GM18867 (cell line): Measurements from ENCODE around the gene NDUFC1.
"Not testable (repeated sequence)": the region's sequence is repeated elsewhere in the genome, so short reads cannot be mapped to it uniquely, and the experiment has no call there.

ENCODE experiments used
- ATAC-seq: cut with Tn5 transposase; IDR thresholded peaks from one replicate; pipeline ENCODE4 v1.9.1; 2021; ENCODE audit warnings: mild to moderate bottlenecking, moderate library complexity; ENCODE audit not compliant: unreplicated experiment

Gene NDUFC1

GRCh38 chr4:139301821-139302611 is at the start of gene NDUFC1:
Gene NDUFC1 (minus strand): TSS chr4:139302477. CDS start chr4:139295798, 6,679 bp downstream.
- ATAC-seq: peak; percentile 42

GRCh38 chr4:139337612-139338011 is 35.3 kb upstream of the NDUFC1 start:
- ATAC-seq: no peak

- ATAC-seq: no peak
Measured at GRCh38 chr4:139333046-139333445, 30.8 kb upstream of the NDUFC1 start.

GRCh38 chr4:139331185-139331584 is 28.9 kb upstream of the NDUFC1 start:
- ATAC-seq: peak; percentile 52

GRCh38 chr4:139330283-139330682 is 28.0 kb upstream of the NDUFC1 start:
- ATAC-seq: no peak

- no peak for ATAC-seq
Measured at GRCh38 chr4:139329665-139330200, 27.5 kb upstream of the NDUFC1 start.

- no peak for ATAC-seq
Measured at GRCh38 chr4:139324620-139325019, 22.3 kb upstream of the NDUFC1 start.

- not testable (repeated sequence) for ATAC-seq
Measured at GRCh38 chr4:139322541-139322940, 20.3 kb upstream of the NDUFC1 start.

- ATAC-seq: not testable (repeated sequence)
Measured at GRCh38 chr4:139322070-139322469, 19.8 kb upstream of the NDUFC1 start.

GRCh38 chr4:139319571-139319970 is 17.3 kb upstream of the NDUFC1 start:
- ATAC-seq: no peak

- no peak for ATAC-seq
Measured at GRCh38 chr4:139317635-139318034, 15.4 kb upstream of the NDUFC1 start.

GRCh38 chr4:139316733-139317132 is 14.5 kb upstream of the NDUFC1 start:
- no peak for ATAC-seq

GRCh38 chr4:139315221-139315675 is 13.0 kb upstream of the NDUFC1 start:
- ATAC-seq: peak; percentile 74

GRCh38 chr4:139314047-139314800 is 11.9 kb upstream of the NDUFC1 start:
- ATAC-seq: no peak

GRCh38 chr4:139313414-139313813 is 11.1 kb upstream of the NDUFC1 start:
- ATAC-seq: not testable (repeated sequence)

GRCh38 chr4:139312552-139313332 is 10.5 kb upstream of the NDUFC1 start:
- no peak for ATAC-seq

- no peak for ATAC-seq
Measured at GRCh38 chr4:139311909-139312308, 9.6 kb upstream of the NDUFC1 start.

- no peak for ATAC-seq
Measured at GRCh38 chr4:139304920-139305319, 2.6 kb upstream of the NDUFC1 start.

- peak; percentile 88 for ATAC-seq
Measured at GRCh38 chr4:139301113-139301820, 1.0 kb downstream of the NDUFC1 start, which contains the start of gene NAA15. Gene NAA15 (plus strand): TSS chr4:139301505. CDS start chr4:139301778, 273 bp downstream.
